SHP77 treated with DMSO at 0.1 percent for 48 hours (cell line): ENCODE results near the gene AGFG2.

Experiments used
- DNase-seq: peaks from one replicate; lab custom pipeline; 2025; lab: John Stamatoyannopoulos, UW

AGFG2 gene

DNA sequence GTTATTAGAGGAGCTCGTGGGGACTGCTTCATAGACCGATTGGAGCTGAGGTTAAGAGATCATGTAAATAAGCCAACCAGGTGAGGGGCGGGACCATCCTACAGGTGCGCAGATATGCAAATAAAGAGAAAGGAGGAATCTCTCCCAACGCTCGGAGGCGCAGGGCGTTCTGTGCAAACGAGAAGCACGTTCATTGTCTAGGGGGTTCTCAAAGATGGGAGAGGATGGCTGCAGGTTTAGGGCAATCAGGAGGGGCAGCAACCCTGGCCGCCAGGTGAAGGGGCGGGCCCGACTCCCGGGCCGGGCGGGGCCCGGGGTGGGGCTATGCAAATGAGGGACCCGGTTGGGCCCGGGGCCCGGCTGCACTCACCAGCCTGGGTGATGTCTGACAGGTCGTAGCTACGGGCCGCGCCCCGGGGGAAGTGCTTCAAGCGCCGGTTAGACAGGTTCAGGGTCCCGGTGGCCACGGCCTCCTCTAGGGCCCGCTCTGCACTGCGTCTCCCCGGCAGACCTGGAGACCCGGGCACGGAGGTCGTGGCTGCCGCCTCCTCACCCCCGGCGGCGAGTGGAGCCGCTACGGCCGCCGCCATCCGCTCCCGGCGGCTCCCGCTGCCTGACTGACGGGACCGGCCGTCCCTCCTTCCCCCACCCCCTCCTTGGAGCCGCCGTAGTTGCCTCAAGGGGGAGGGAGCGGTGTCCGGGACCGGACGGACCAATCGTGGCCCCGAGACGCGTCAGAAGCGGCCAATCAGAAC lies 46.7 kb downstream of the AGFG2 start, which contains the start of gene LRCH4:
Gene LRCH4 (minus strand): TSS at position 619 of the 755 bp plus-strand sequence. CDS start 29 bp downstream, at position 590.
- no peak for DNase-seq

DNA sequence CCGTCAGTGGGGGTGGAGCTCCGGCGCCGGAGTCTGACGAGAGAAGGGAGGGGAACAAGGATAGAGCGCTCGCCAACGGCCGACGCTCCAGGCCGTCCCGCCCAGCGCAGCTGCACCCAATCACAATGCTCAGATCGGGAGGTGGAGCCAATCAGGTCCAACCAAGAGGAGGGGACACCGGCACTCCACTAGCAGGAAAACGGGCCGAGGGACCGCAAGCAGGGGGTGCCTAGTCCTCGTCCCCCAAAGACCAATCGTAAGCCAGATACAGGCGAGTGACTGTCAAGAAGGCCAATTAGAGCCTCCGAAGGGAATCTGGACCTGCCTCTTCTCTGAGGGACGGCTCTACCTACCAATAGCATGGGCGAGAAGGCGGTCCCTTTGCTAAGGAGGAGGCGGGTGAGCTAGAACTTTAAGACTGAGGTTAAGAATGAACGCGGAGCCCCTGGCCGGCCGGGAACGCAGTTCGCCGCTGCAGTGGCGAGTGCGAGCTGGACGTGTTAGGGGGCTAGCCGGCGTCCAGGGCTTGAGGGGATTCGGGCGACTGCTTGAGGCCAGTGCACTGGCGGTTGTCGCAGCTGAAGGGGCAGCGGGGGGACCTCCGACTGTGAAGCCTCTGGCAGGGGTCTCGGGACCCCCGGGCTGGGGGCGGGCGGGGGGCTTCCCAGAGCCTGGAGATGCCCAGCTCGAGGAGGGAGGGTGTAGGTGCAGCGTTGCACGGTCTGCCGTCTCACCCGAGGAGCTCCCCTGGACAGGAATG lies 47.4 kb downstream of the AGFG2 start, which contains the start of gene FBXO24:
Gene FBXO24 (plus strand): TSS at position 63 of the 760 bp plus-strand sequence. CDS start 298 bp downstream, at position 361.
- DNase-seq, result peak; percentile 98

DNA sequence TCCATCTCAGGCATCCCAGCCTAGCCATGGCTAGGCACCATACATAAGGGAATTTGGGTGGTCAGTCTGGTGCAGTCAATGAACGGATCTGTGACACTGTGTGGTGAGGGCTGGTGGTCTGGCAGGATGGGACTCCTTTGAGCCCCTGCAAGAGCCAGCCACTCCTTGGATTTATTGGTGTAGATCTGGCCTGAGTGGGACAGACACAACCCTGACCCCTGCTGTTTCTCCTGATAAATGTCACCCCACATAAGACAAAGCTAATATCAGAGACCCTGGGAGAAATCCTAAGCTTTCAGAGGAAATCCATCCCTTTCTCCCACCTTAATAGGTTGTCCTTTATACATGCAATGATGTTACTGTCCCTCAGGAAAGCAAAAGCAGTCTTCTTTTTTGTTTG lies 49.4 kb downstream of the AGFG2 start:
- no peak for DNase-seq

DNA sequence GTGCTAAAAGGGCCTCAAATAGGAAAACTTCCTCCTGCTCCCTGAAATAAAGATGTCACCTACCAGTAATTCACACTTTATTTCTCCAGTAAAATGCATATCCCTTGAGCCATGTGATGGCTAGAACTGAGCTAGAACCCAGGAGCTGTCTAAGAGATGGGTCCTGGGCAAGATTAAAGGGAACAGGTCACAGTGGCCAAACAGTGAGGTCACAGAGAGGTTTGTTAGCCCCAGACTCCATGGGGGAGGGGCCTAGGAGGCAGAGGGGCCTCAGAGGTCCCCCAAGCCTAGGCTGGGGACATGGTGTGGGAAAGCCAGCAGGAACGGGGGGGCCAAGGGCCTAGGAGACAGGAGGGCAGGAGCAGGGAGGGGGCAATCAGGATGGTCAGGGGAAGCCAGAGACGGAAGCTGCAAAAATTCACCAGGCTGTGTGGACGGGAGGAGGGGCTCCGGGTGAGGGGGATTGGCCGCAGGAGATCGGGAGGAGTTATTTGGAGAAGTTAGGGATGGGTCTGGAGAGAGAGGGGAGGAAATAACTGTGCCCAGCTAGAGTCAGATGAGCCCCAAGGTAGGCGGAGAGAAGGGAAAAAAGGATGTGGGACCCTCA lies 50.4 kb downstream of the AGFG2 start:
- no peak for DNase-seq

DNA sequence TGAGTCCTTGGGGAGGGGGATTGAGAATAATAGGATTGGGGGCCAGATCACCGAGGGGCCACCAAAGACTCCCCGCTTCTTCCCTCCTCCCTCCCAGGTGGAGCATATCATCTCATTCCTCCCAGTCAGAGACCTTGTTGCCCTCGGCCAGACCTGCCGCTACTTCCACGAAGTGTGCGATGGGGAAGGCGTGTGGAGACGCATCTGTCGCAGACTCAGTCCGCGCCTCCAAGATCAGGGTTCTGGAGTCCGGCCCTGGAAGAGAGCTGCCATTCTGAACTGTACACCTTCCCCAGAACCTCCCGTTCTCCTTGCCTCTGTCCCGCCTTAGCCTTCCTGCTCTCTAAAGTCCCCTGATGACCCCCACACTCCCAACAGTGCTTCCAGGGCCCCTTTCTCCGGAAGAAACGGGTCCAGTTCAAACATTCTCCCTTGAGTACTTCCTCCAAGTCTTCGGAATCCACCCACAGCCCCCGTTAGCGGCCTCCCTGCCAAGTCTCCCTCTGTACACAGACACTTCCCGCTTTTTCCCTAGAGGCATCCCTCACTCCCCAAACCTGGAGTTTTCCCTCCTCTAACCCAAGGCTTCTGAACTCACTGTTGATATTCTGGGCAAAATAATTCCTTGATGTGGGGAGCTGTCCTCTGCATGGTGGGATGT lies 51.2 kb downstream of the AGFG2 start:
- DNase-seq, result no peak

DNA sequence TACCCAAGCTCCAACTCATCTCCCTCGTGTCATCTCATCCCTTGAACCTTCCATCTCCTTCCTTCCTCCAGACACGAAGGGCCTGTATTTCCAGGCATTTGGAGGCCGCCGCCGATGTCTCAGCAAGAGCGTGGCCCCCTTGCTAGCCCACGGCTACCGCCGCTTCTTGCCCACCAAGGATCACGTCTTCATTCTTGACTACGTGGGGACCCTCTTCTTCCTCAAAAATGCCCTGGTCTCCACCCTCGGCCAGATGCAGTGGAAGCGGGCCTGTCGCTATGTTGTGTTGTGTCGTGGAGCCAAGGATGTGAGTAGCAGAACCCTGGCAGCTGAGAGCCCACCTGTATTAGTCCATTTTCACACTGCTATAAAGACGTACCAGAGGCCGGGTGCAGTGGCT lies 52.6 kb downstream of the AGFG2 start:
- no peak for DNase-seq

DNA sequence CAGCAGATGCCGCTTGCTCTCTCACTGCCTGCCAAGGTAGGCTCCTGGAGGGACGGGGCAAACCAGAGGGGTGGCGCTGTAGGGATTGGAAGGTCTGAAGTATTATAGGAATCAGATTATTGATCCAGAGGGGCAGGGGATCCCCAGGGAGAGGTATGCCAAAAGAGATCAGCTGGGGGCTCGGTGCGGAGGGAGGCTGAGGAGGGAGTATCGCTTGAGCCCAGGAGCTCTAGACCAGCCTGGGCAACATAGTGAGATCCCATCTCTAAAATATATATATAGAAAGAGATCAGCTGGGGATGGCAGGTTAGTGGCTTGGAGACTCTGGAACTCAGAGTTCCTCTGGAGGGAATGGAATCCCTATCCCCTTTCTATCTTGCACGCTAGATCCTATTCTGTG lies 56.2 kb downstream of the AGFG2 start:
- no peak for DNase-seq

DNA sequence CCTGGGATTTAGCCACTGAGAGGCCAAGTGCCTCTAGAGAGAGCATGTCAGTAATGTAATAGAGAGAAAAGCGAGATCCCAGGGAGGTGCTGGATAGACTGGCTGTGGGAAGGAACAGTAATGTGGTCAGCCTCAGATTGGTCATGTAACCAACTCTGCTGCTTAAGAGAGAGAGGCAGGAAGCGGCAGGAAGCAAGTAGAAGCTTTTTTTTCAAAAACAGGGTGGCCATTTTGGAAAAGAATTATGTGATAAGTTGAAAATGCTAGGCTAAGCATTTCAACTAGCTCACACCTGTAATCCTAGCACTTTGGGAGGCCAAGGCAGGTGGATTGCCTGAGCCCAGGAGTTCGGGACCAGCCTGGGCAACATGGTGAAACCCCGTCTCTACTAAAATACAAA lies 59.4 kb downstream of the AGFG2 start:
- DNase-seq, result no peak

DNA sequence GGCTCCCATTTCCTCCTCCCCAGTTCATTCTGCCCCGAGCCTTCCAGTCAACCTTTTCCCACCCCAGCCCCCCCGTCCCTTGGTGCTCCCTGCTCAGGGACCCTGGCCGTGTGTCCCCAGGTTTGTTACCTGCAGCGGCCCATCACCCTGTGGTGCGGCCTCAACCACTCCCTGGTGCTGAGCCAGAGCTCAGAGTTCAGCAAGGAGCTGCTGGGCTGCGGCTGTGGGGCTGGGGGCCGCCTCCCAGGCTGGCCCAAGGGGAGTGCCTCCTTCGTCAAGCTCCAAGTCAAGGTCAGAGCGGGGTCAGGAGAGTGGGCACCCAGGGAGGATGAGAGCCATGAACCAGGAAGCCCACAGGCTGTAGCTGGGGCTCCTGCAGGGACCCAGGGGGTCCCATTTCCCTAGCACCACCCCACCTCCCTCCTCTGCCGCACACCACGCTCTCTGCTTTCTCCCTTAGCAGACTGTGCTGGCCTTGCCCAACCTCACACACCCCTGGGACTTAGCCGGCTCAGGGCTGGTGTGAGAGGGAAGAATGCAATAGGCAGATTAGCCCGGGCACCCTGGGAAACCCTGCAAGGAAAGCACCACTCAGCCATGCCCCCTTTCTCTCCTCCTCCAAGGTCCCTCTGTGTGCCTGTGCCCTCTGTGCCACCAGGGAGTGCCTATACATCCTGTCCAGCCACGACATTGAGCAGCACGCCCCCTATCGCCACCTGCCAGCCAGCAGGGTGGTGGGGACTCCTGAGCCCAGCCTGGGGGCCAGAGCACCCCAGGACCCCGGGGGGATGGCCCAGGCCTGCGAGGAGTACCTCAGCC lies 61.1 kb downstream of the AGFG2 start:
- no peak for DNase-seq

DNA sequence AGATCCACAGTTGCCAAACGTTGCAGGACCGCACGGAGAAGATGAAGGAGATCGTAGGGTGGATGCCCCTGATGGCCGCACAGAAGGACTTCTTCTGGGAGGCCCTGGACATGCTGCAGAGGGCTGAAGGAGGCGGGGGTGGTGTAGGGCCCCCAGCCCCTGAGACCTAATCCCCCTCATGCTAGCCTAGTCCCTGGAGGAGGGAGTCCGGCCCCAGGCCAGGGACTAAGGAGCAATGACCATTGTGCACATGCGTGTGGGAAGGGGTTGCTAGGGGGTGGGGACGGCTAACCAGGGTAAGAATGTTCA lies 61.7 kb downstream of the AGFG2 start:
- no peak for DNase-seq

DNA sequence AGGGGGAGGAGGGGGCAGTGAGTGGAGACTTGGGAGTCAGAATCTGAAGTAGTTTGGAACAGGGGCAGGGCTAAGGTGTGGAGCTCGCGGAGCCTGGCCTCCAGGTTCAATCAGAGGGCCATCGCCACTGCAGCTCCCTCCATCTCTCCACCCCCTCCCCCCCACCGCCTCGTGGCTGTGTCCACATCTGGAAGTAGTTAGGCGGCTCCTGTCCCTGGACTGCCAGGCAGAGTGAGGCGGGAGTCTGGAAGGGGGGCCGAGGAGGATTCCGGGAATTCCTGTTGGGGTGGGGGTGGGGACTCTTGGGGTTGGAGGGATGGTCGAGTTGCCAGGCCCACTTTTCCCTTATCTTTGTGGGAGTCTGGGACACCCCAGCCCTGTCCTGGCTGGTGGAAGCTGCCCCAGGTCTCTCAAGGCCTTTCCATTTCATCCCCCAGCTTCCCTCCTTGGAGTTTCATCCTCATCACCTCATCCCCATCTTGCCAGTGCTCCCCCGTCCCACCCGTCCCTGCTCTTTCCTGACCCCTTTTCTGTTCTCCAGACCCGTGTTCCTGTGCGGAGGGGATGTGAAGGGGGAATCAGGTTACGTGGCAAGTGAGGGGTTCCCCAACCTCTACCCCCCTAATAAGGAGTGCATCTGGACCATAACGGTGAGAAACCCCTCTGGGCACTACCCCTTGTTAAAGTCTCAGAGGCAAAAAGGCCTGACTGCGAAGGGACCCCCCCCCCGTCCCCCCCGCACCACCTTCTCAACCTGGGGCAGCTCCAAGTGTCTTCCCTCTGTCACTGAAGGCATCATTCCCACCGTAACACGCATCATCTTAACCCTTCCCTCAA lies 64.1 kb downstream of the AGFG2 start:
- DNase-seq, result no peak

DNA sequence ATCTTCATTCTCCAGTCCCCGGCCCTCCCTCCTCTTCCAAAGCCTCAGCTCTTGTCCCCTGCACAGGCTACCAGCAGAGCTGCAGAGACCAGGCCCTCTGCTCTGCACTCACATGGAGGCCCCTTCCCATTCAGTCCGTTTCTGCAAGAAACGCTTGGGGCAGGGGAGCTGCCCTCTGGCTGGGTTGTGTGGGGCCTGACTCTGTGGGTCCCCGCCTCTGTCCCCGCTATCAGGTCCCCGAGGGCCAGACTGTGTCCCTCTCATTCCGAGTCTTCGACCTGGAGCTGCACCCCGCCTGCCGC lies 64.7 kb downstream of the AGFG2 start:
- DNase-seq, result no peak

DNA sequence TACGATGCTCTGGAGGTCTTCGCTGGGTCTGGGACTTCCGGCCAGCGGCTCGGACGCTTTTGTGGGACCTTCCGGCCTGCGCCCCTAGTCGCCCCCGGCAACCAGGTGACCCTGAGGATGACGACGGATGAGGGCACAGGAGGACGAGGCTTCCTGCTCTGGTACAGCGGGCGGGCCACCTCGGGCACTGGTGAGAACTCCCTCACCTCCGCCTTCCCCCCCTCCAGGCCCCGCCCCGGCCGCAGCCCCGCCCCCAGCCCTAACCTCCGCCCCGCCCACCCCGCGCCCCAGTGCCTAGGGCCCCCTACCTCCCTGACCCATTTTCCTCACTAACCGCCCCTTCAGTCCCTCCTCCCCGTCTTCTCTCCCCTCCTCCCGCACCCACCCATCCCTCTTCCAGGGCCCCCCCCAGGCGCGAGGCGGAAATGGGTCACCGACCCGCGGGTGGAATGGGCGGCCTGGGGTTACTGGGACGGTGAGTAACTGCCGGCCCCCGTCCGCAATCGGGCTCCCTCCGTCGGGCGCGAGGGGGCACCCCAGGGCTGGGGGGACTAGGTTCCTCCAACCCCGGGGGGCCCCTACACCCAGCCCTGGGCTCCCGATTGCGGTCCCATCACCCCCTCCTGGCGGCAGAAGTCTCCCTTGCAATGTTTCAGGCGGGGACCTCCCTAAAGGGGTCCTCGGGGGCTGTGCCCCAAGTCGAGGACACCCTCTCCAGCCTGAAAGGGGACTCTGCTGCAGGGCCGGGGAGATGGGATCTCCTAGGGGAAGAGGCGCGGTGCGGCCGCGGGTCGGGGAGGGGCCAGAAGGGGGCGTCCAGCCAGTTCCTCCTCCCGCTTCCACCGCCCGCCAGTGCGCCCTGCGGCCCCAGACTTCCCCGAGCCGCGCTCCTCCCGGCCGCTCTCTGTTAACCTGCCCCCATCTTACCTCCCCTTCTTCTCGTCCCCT lies 65.3 kb downstream of the AGFG2 start:
- peak; percentile 36 for DNase-seq

DNA sequence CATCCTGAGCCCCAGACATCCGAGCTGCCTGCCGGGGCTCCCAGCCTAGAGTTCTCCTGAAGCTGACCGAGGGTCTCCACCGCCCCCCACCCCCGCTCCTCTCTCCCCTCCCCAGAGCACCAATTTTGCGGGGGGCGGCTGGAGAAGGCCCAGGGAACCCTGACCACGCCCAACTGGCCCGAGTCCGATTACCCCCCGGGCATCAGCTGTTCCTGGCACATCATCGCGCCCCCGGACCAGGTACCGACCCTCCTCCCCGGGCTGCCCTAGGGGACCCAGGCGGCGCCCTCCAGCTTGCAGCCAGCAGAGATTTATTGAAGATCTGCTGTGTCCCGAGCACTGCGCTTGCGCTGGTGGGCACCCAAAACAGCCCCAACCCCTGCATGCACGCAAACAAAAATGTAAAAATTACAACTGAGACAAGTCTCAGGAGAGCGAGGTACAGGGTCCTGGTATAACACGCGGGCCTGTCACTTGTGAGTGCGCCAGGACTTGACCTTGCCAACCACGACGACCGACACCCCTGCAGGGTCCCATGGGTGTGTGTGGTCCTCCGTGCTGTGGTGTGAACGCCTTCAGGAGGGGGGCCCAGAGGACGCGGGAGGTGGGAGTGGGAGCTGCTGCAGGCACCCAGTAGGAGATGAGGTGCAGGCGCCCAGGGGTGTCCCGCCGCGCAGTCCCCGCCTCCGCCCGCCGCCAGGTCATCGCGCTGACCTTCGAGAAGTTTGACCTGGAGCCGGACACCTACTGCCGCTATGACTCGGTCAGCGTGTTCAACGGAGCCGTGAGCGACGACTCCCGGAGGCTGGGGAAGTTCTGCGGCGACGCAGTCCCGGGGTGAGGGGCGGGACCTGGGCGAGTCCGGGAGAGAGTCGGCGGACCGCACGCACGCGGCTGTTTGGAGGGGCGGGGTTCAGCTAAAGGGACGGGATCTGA lies 66.2 kb downstream of the AGFG2 start:
- no peak for DNase-seq

DNA sequence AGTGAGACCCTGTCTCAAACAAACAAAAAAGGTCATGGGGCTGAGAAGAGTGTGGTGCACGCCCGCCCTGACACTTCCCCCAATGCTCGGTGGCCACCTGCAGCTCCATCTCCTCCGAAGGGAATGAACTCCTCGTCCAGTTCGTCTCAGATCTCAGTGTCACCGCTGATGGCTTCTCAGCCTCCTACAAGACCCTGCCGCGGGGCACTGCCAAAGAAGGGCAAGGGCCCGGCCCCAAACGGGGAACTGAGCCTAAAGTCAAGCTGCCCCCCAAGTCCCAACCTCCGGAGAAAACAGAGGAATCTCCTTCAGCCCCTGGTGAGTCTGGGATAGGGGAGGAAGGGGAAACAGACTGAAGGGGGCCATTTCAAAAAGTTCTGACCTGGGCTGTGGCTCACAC lies 67.3 kb downstream of the AGFG2 start:
- DNase-seq, result no peak

DNA sequence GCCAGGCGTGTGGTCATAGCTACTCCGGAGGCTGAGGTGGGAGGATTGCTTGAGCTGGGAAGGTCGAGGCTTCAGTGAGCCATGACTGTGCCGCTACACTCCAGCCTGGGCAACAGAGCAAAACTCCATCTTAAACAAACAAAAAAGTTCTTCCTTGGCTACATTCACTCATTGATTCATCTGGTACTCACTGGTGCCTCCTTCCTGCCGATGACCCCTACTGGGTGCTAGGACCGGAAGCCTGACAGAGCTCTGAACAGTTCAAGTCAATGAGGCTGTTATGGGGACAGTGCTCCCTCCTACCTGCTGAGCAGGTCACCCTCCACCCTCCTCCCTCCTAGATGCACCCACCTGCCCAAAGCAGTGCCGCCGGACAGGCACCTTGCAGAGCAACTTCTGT lies 68.1 kb downstream of the AGFG2 start:
- DNase-seq, result no peak

DNA sequence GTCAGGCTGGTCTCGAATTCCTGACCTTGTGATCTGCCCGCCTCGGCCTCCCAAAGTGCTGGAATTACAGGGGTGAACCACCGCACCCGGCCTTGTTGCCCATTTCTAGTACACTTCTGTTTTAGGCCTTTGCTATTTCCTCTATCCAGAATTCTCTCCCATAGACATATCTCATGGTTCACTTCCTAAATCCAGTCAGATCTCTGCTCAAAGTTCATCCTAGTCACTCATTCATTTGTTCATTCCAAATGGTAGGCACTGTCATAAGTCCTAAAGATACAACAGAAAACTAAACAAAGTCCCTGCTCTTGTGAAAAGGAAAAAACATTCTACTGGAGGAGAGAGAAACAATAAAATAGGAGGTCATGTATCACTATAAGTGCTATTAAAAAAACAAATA lies 71.0 kb downstream of the AGFG2 start:
- no peak for DNase-seq

DNA sequence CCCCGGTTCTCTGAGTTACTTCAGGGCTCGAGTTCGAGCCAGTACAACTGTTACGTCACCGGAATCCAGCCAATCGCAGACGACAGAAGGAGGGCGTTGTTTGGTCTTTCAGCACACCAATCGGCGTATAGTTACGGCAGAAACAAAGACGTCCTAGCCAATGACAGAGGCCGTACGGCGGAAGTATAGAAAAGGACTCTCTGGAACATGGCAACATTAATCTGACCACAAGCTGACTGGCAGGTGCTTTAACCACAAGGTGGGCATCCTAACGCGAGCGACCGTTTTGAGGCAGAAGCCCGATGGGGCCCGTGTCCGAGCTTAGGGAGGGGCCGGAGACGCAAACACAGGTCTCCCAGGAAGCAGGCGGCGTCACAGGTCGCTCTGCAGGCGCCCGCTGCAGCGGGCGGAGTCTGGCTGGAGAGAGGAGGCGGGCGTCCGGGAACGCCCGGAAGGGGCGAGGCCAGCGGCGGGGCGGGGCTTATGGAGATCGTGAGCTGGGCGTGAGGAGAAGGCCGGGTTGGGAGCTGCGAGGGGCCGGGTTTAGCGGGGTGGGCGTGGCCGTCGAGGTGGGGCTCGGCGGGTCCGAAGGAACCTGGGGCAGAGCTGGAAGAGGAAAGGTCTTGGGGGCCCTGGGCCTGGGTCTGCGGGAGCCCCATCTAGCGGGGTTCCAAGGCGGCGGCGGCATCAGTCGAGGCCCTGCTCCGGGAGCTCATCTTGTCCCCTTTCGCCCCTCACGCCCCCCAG lies 73.2 kb downstream of the AGFG2 start, which contains the start of gene MOSPD3:
Gene MOSPD3 (plus strand): TSS at position 558 of the 747 bp plus-strand sequence. CDS start 252 bp downstream, outside the sequence.
- DNase-seq, result peak; percentile 97
